Stimulated activated CD8-positive, alpha-beta memory T cell treated with anti-CD3 and anti-CD28 coated beads, Interleukin-15, amount 100 ng/mL, for 48 hours (primary cell): ENCODE results near the gene GRK2.

Source experiments
- DNase-seq, 2 donors: peaks; one replicate each; pipeline ENCODE4 v3.0.0-alpha.2; 2020; ENCODE audit warnings: low read depth in 2 of 2

GRK2 gene

DNA sequence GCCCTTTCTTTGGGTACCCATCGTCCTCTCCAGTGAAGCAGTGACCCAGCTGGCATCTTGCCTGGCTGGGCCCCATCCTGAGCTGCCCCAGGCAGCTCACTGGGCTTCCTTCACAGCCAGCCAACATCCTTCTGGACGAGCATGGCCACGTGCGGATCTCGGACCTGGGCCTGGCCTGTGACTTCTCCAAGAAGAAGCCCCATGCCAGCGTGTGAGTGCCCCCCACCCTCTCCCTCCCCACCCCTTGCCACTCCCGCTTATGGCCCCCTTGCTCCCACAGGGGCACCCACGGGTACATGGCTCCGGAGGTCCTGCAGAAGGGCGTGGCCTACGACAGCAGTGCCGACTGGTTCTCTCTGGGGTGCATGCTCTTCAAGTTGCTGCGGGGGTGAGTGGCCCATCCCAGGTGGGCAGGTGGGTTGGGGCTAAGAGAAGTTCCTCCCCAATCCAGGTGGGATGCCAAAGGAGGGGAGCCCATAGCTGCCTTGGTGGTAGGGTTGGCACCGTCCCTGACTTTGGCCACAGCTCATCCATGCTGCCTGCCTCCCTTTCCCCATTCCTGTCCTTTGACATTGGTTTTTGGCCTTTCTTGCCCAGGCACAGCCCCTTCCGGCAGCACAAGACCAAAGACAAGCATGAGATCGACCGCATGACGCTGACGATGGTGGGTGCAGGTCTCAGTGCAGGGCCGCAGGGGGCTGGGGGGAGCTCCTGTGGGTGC is 16.0 kb downstream of the GRK2 start:
- DNase-seq = no peak

DNA sequence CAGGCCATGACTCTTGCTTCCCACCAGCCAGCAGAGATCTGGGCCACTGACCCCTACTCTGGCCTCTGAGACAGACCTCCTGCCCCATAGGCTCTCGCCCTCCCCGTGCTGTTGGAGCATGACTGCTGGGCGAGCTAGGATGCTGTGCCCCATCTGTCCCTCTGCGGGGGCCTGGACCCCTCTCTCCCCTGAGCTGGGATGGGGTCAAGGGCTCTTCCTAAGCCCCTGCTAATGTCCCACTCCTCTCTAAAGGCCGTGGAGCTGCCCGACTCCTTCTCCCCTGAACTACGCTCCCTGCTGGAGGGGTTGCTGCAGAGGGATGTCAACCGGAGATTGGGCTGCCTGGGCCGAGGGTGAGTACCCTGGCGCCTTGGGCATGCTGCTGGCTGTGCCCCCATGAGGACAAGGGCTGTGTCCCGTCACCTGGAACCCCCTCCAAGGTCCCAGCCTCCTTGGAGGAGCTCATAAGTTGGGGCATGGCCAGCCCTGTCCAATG is 16.7 kb downstream of the GRK2 start:
- DNase-seq = no peak

- no peak for DNase-seq
Observed at GRCh38 chr11:67283481-67283963, 17.2 kb downstream of the GRK2 start.

DNA sequence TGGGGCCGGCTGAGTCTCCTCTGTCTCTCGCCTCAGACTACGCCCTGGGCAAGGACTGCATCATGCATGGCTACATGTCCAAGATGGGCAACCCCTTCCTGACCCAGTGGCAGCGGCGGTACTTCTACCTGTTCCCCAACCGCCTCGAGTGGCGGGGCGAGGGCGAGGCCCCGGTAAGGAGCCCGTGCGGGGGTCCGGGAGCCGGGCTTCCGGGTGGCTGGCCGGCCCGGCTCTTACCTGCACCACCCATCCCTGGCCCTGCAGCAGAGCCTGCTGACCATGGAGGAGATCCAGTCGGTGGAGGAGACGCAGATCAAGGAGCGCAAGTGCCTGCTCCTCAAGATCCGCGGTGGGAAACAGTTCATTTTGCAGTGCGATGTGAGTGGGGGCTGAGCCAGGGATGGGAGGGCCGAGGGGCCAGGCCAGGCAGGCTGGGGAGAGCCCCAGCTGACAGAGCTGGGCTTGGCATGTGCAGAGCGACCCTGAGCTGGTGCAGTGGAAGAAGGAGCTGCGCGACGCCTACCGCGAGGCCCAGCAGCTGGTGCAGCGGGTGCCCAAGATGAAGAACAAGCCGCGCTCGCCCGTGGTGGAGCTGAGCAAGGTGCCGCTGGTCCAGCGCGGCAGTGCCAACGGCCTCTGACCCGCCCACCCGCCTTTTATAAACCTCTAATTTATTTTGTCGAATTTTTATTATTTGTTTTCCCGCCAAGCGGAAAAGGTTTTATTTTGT is 18.7 kb downstream of the GRK2 start:
- DNase-seq = no peak

DNA sequence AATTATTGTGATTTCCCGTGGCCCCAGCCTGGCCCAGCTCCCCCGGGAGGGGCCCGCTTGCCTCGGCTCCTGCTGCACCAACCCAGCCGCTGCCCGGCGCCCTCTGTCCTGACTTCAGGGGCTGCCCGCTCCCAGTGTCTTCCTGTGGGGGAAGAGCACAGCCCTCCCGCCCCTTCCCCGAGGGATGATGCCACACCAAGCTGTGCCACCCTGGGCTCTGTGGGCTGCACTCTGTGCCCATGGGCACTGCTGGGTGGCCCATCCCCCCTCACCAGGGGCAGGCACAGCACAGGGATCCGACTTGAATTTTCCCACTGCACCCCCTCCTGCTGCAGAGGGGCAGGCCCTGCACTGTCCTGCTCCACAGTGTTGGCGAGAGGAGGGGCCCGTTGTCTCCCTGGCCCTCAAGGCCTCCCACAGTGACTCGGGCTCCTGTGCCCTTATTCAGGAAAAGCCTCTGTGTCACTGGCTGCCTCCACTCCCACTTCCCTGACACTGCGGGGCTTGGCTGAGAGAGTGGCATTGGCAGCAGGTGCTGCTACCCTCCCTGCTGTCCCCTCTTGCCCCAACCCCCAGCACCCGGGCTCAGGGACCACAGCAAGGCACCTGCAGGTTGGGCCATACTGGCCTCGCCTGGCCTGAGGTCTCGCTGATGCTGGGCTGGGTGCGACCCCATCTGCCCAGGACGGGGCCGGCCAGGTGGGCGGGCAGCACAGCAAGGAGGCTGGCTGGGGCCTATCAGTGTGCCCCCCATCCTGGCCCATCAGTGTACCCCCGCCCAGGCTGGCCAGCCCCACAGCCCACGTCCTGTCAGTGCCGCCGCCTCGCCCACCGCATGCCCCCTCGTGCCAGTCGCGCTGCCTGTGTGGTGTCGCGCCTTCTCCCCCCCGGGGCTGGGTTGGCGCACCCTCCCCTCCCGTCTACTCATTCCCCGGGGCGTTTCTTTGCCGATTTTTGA is 19.5 kb downstream of the GRK2 start:
- no peak for DNase-seq

DNA sequence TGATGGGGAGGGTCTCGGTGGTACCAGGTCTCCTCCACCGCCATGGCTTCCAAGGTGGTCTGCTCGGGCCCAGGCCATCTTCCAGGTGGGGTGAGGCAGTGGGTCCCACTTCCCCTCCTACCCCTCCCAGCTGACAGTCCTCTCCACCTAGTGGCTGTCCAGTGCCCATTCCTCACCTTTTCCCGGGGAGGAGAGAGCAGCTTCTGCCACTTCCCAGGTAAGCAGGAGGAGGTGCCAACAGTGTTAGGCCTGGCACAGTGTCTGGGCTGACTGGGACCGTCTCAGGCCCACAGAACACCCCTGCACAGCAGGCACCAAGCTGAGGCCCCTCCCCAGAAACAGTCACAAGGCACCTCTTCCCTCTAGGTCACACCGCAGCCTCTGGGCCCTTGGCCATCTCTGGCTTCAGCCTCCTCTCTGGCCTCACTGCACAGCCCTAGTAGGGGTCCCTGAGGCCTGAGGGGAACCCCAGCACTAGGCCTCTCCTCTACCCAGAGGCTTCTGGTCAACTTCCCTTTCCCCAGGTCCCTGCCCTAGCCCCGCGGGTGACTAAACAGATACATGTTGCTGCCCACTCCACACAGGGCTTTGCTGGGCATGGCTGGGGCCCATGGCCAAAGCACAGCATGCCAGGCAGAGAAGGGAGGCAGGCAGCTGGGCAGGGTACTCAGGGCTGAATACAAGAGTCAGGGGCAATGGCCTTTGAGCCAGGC is 20.5 kb downstream of the GRK2 start:
- DNase-seq = no peak

DNA sequence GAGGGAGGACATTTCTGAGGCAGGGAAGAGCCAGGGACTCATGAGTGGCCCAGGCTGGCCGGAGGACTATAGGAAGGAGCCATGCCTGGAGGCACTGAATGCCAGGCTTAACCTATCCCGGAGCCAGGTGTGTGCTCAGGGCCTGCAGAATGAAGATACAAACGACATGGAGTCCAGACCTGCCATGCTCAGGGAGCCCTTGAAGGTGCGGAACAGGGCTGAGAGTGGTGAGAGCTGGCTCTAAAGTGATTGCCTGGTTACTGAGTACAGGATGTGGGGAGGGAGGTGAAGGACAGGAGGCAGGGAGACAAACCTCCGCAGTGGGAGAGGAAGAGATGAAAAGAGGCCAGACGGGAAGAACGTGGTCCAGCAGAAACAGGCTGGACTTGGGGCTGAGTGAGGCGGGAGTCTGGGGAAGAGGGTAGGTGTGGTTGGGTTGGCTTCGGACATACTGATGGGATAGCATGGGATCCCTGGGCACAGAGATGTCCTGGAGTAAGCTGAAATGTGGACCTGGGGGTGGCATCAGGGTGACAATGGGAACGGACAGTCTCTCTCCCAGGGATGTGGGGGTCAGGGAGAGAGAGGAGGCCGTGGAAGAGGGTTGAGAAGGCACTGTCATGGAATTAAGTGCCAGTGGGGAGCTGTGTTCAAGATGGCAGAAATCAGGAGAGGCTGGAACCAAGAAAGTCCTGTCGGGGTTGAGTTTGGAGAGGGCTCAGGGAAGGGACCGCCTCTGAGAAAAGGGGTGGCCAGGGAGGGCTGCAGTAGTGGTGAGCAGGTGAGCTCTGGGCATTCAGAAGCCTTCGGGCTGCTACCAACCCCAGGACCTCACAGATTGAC is 21.3 kb downstream of the GRK2 start:
- no peak for DNase-seq

DNA sequence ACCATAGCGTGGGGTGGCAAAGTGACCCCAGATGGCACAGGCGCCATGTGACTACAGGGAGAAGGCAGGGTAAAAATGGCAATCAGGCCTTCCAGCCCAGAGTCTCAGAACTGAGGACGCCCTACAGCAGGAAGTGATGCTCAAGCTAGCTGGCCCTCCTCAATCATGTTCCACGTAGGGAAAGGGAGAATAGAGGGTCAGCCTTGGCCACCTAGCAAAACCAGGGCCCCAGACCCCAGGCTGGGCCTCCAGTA is 21.9 kb downstream of the GRK2 start:
- DNase-seq = no peak

- peak; percentile 86 for DNase-seq
Observed at GRCh38 chr11:67288452-67289225, 22.4 kb downstream of the GRK2 start.

GRCh38 chr11:67289226-67289650 is 23.0 kb downstream of the GRK2 start, which contains the start of gene ANKRD13D:
ANKRD13D (plus strand) TSS chr11:67289303; CDS start chr11:67289461, 158 bp downstream.
- DNase-seq = no peak

DNA sequence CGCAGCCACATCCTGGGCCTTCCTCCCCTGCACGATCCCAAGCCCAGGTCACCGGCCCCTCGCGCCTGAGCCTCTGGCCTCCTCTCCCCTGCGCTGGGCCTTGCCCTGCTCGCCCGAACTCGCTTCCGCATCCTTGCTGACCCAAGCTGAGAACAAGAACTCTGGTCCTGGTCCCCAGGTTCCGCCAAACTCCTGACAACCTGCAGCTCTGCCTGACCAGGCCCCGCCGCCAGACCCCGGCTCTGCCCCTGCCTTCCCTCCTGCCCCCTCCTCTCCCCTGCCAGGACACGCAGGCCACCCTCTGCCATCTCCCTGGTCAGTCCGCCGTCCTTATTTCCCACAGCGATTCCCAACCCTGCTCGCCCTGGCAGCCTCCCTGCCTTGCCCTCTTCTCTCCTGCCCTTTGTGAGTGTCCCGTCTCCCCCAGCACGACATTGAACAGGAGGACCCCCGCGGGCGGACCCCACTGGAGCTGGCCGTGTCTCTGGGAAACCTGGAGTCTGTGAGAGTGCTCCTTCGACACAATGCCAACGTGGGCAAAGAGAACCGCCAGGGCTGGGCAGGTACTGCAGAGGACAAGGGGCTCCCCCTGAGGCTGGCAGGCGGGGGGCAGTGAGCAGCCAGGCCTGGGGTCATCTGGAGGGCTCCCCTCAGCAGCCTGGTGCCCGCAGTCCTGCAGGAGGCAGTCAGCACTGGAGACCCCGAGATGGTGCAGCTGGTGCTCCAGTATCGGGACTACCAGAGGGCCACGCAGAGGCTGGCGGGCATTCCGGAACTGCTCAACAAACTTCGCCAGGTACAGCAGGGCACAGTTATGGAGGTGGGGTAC is 23.6 kb downstream of the GRK2 start:
- DNase-seq = no peak

GRCh38 chr11:67290801-67291200 is 24.5 kb downstream of the GRK2 start:
- DNase-seq = no peak

DNA sequence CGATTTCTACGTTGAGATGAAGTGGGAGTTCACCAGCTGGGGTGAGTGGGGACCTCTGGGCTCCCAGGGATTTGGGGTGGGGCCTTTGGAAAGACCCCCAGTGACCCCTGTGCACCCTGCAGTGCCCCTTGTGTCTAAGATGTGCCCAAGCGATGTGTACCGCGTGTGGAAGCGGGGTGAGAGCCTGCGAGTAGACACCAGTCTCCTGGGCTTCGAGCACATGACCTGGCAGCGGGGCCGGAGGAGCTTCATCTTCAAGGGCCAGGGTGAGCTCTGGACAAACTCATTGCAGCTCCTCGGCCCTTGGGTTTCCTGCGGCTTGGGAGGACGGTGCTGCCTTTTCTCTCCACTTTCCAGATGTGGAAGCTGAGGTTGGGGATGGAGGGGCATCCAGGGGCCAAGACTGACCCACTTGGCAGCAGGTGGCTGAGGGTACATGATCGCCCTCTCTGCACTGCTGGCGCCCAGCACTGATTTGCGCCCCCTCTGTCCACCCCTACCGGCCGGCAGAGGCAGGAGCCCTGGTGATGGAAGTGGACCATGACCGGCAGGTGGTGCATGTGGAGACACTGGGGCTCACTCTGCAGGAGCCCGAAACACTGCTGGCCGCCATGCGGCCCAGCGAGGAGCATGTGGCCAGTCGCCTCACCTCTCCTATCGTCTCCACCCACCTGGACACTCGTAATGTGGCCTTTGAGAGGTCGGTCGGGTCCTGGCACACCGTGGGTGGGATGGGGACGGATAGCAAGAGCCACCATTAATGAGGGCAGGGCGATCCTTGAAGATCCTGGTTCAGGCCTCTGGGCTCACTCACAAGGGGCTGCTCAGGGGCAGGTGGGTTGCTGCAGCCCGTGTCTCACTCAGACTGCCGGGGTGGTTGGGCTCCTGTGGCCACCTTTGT is 25.5 kb downstream of the GRK2 start:
- no peak for DNase-seq

GRCh38 chr11:67292671-67293070 is 26.4 kb downstream of the GRK2 start:
- DNase-seq = no peak

GRCh38 chr11:67293090-67293489 is 26.8 kb downstream of the GRK2 start:
- DNase-seq = no peak

DNA sequence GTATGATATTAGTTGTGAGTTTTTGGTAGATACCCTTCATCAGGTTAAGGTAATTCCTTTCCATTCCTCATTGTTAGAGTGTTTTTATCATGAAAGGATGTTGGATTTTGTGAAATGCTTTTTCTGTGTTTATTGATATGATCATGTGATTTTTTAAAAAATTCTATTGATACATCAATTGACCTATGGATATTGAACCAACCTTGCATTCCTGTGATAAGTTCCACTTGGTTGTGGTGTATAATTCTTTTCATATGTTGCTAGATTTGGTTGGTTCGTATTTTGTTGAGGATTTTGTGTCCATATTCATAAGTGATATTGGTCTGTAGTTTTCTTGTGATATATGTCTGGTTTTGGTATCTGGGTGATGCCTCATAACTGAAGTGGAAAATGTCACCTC is 29.6 kb downstream of the GRK2 start:
- no peak for DNase-seq

- DNase-seq = no peak
Observed at GRCh38 chr11:67298786-67299185, 32.5 kb downstream of the GRK2 start.
